Retina (tissue), 1 donor: ENCODE results near the gene IFI6.
"Not testable (repeated sequence)": the region's sequence is repeated elsewhere in the genome, so short reads cannot be mapped to it uniquely, and the experiment has no call there.

Source experiments
- DNase-seq: peaks from one replicate; pipeline ENCODE4 v3.0.0-alpha.2; 2016

IFI6 gene

GRCh38 chr1:27626031-27626935, 45.7 kb downstream of the IFI6 start:
- no peak for DNase-seq

GRCh38 chr1:27624467-27625178, 47.4 kb downstream of the IFI6 start:
- no peak for DNase-seq

GRCh38 chr1:27623327-27624212, 48.4 kb downstream of the IFI6 start:
- DNase-seq = no peak

GRCh38 chr1:27622828-27623227, 49.2 kb downstream of the IFI6 start:
- no peak for DNase-seq

GRCh38 chr1:27621051-27621920, 50.7 kb downstream of the IFI6 start:
- no peak for DNase-seq

- not testable (repeated sequence) for DNase-seq
These were observed 52.1 kb downstream of the IFI6 start for GRCh38 chr1:27619782-27620438.

- no peak for DNase-seq
These were observed 53.5 kb downstream of the IFI6 start for GRCh38 chr1:27618341-27619082.

- no peak for DNase-seq
These were observed 54.6 kb downstream of the IFI6 start for GRCh38 chr1:27617420-27617819.

- no peak for DNase-seq
These were observed 55.6 kb downstream of the IFI6 start for GRCh38 chr1:27616441-27616840.
